K562 (cell line): ENCODE measurements around the gene CHCHD4. TPM values are rescaled to one million over a fixed set of nuclear protein-coding genes. Genes with fewer than 3 reads are reported as not detected.

Experiments used
- ATAC-seq: fragments of 200-7000 bp; cut with Tn5 transposase; 3 replicates; pipeline ENCODE4 v1.9.1; 2020; ENCODE audit warnings: moderate library complexity
- BruUV-seq: library from RNA; stranded (reverse); fragments of 400-500 nt; replicated peaks from 2 replicates; lab custom pipeline; 2021; lab: Mats Ljungman, UMichigan
- CTCF ChIA-PET: fragments of 300-600 bp; formaldehyde crosslinking; extraction: SDS; loops from one replicate; lab custom pipeline; 2021; ENCODE audit warnings: low intra/inter-chr PET ratio; lab: Yijun Ruan, JAX
- POLR2A ChIA-PET: fragments of 300-600, 350-650 bp; sonication (Branson Sonifier 250); formaldehyde crosslinking; extraction: SDS; loops from one replicate; lab custom pipeline; 2021; ENCODE audit warnings: antibody characterized with exemption, inconsistent platforms; lab: Yijun Ruan, JAX
- DNase-seq, 4 experiments: peaks; one replicate each; pipeline versions ENCODE4 v3.0.0 to v3.0.0-alpha.2; 2011 to 2018; ENCODE audit warnings: low spot score in 3 of 4, mixed read lengths in 3 of 4; ENCODE audit errors: extremely low read depth in 1 of 4
- FAIRE-seq: peaks from 2 replicates; lab custom pipeline; 2011; peaks lifted over from hg19 to GRCh38; lab: Jason Lieb, UNC
- H2AFZ ChIP-seq: 2 replicates; pipeline ENCODE4 v1.6.0; 2011; ENCODE audit warnings: low read depth, low read length, control low read depth, inconsistent platforms
- H3K27ac ChIP-seq: fragments of 200-600 bp; 3 replicates; pipeline ENCODE4 v1.8.0; 2011; ENCODE audit warnings: low read depth, mild to moderate bottlenecking, control low read depth, inconsistent platforms, low read length, moderate library complexity, mixed read lengths; ENCODE audit errors: extremely low read depth
- H3K27me3 ChIP-seq, 2 experiments: fragments of 300-600 bp in 1 of 2; 2 replicates in 1 of 2; 3 replicates in 1 of 2; pipeline versions ENCODE4 v1.6.0 to v1.8.0; 2011; ENCODE audit warnings: inconsistent platforms in 2 of 2, low read length in 2 of 2, mild to moderate bottlenecking in 1 of 2, mixed read lengths in 1 of 2, moderate library complexity in 1 of 2; ENCODE audit not compliant: control insufficient read depth in 2 of 2, insufficient read depth in 2 of 2
- H3K36me3 ChIP-seq: fragments of 300-600 bp; 3 replicates; pipeline ENCODE4 v1.8.0; 2011; ENCODE audit warnings: mild to moderate bottlenecking, low read length, inconsistent platforms; ENCODE audit not compliant: control insufficient read depth, insufficient read depth
- H3K4me1 ChIP-seq, 2 experiments: fragments of 200-600 bp in 1 of 2; replicated peaks in 1 of 2; 2 replicates in 1 of 2; 3 replicates in 1 of 2; pipeline versions ENCODE4 v1.5.1 to v1.8.0; 2011; ENCODE audit warnings: inconsistent platforms in 2 of 2, low read length in 2 of 2, mild to moderate bottlenecking in 1 of 2, mixed read lengths in 1 of 2, moderate library complexity in 1 of 2; ENCODE audit not compliant: control insufficient read depth in 2 of 2, insufficient read depth in 2 of 2
- H3K4me2 ChIP-seq: 2 replicates; pipeline ENCODE4 v1.6.1; 2011; ENCODE audit warnings: low read length, control low read depth, inconsistent platforms, mixed read lengths; ENCODE audit not compliant: insufficient read depth
- H3K4me3 ChIP-seq: fragments of 200-600 bp; sonication (generic), shearing (Covaris generic); 2 replicates; pipeline ENCODE4 v1.5.1; 2016; ENCODE audit warnings: control low read depth, inconsistent platforms
- H3K79me2 ChIP-seq: fragments of 200-600 bp; 3 replicates; pipeline ENCODE4 v1.8.0; 2011; ENCODE audit warnings: low read length, inconsistent platforms; ENCODE audit not compliant: control insufficient read depth, insufficient read depth
- H3K9ac ChIP-seq, 2 experiments: 2 replicates each; pipeline versions ENCODE4 v1.6.0 to v1.6.1; 2011; ENCODE audit warnings: low read depth in 2 of 2, low read length in 2 of 2, control low read depth in 1 of 2, inconsistent platforms in 1 of 2, mild to moderate bottlenecking in 1 of 2, mixed read lengths in 1 of 2; ENCODE audit not compliant: insufficient read depth in 1 of 2
- H3K9me1 ChIP-seq: one replicate; pipeline ENCODE4 v1.6.0; 2011; ENCODE audit warnings: inconsistent platforms, mild to moderate bottlenecking, low read length, moderate library complexity; ENCODE audit not compliant: control insufficient read depth, insufficient read depth
- H3K9me3 ChIP-seq: replicated peaks from 2 replicates; pipeline ENCODE4 v1.5.1; 2011; ENCODE audit warnings: low read depth, low read length, inconsistent platforms; ENCODE audit not compliant: control insufficient read depth, insufficient read depth
- H4K20me1 ChIP-seq: replicated peaks from 2 replicates; pipeline ENCODE4 v1.6.1; 2011; ENCODE audit warnings: low read length, inconsistent platforms, mixed read lengths; ENCODE audit not compliant: control insufficient read depth, insufficient read depth
- C11orf30 ChIP-seq: fragments of 450-650 bp; IDR thresholded peaks from 2 replicates; pipeline ENCODE4 v1.6.1; 2016; ENCODE audit warnings: low read depth, mild to moderate bottlenecking
- CBX5 ChIP-seq: IDR thresholded peaks from 2 replicates; pipeline ENCODE4 v1.6.1; 2014; ENCODE audit warnings: low read depth, borderline replicate concordance
- CEBPG ChIP-seq, 3 experiments: fragments of 200-800 bp in 1 of 3; sonication (Bioruptor generic) in 1 of 3; sonication (generic) in 1 of 3; formaldehyde crosslinking in 1 of 3; IDR thresholded peaks in 2 of 3; conservative IDR thresholded peaks in 1 of 3; 2 replicates each; pipeline versions ENCODE4 v1.6.1 to v1.8.0; 2016 to 2022; ENCODE audit warnings: missing compliant biosample characterization in 2 of 3, missing genetic modification characterization in 2 of 3, mild to moderate bottlenecking in 1 of 3, missing genetic modification reagents in 1 of 3
- CREB1 ChIP-seq, 2 experiments: sonication (generic) in 1 of 2; formaldehyde crosslinking in 1 of 2; IDR thresholded peaks; 2 replicates each; pipeline versions ENCODE4 v1.6.1 to v1.8.0; 2012 to 2022; ENCODE audit warnings: inconsistent platforms in 1 of 2, mild to moderate bottlenecking in 1 of 2, missing genetic modification reagents in 1 of 2, moderate library complexity in 1 of 2
- EZH2 ChIP-seq: IDR thresholded peaks from 2 replicates; pipeline ENCODE4 v1.6.1; 2012; ENCODE audit warnings: low read depth, mild to moderate bottlenecking, inconsistent platforms, low read length, borderline replicate concordance
- FIP1L1 ChIP-seq: fragments of 200-400 bp; formaldehyde crosslinking; IDR thresholded peaks from 2 replicates; pipeline ENCODE4 v1.6.1; 2018; ENCODE audit warnings: mild to moderate bottlenecking, low read depth, low read length; ENCODE audit not compliant: poor library complexity, severe bottlenecking
- GATAD2B ChIP-seq: fragments of 450-650 bp; IDR thresholded peaks from 2 replicates; pipeline ENCODE4 v1.6.1; 2017; ENCODE audit warnings: mild to moderate bottlenecking, borderline replicate concordance
- HMG20A ChIP-seq: fragments of 450-650 bp; formaldehyde crosslinking; conservative IDR thresholded peaks from 2 replicates; pipeline ENCODE4 v1.4.0; 2020; ENCODE audit warnings: mild to moderate bottlenecking, mixed read lengths
- HNRNPH1 ChIP-seq: fragments of 200-400 bp; formaldehyde crosslinking; optimal IDR thresholded peaks from 2 replicates; pipeline ENCODE3; 2017; ENCODE audit warnings: low read depth, mild to moderate bottlenecking, low read length, moderate library complexity
- KLF10 ChIP-seq: fragments of 250-450 bp; sonication (Bioruptor Pico); IDR thresholded peaks from 2 replicates; pipeline ENCODE4 v1.6.1; 2021; ENCODE audit warnings: matching md5 sums
- MTF1 ChIP-seq: fragments of 250-450 bp; sonication (Bioruptor Pico); IDR thresholded peaks from 2 replicates; pipeline ENCODE4 v1.9.0; 2021; ENCODE audit warnings: moderate library complexity, mild to moderate bottlenecking, inconsistent platforms, borderline replicate concordance
- NFIC ChIP-seq: fragments of 450-650 bp; IDR thresholded peaks from 2 replicates; pipeline ENCODE4 v1.6.1; 2017; ENCODE audit warnings: mild to moderate bottlenecking, inconsistent platforms
- NFIX ChIP-seq: fragments of 250-450 bp; sonication (Bioruptor Pico); IDR thresholded peaks from 2 replicates; pipeline ENCODE4 v1.4.0; 2020; ENCODE audit warnings: low read depth, mild to moderate bottlenecking, moderate library complexity
- NR1H2 ChIP-seq: sonication (generic); formaldehyde crosslinking; IDR thresholded peaks from 2 replicates; pipeline ENCODE4 v1.4.0; 2020; ENCODE audit warnings: mild to moderate bottlenecking, missing genetic modification reagents
- POLR2AphosphoS2 ChIP-seq: IDR thresholded peaks from 2 replicates; pipeline ENCODE4 v1.6.1; 2012; ENCODE audit warnings: low read length, improper control_type of control experiment
- POLR2AphosphoS5 ChIP-seq: IDR thresholded peaks from 2 replicates; pipeline ENCODE4 v1.6.1; 2011; ENCODE audit warnings: mild to moderate bottlenecking, low read depth, low read length, moderate library complexity; ENCODE audit not compliant: control insufficient read depth, insufficient read depth
- SMARCB1 ChIP-seq: IDR thresholded peaks from 2 replicates; pipeline ENCODE4 v1.6.1; 2011; ENCODE audit warnings: improper control_type of control experiment, low read depth; ENCODE audit not compliant: insufficient read length
- STAG1 ChIP-seq: sonication (generic); formaldehyde crosslinking; IDR thresholded peaks from 2 replicates; pipeline ENCODE4 v1.5.0; 2020; ENCODE audit warnings: missing genetic modification reagents, borderline replicate concordance
- TAF1 ChIP-seq: IDR thresholded peaks from 2 replicates; pipeline ENCODE4 v1.6.1; 2011; ENCODE audit warnings: mild to moderate bottlenecking, low read length, moderate library complexity; ENCODE audit not compliant: insufficient read depth, control insufficient read depth, severe bottlenecking; ENCODE audit errors: extremely low read depth
- U2AF1 ChIP-seq: fragments of 200-400 bp; formaldehyde crosslinking; optimal IDR thresholded peaks from 2 replicates; pipeline ENCODE3; 2017; ENCODE audit warnings: mild to moderate bottlenecking, low read depth, low read length, moderate library complexity
- ZKSCAN1 ChIP-seq: fragments of 150-350 bp; IDR thresholded peaks from 2 replicates; pipeline ENCODE4 v1.6.1; 2016; ENCODE audit warnings: low read depth, low read length
- ZNF76 ChIP-seq: fragments of 250-450 bp; sonication (Bioruptor Pico); IDR thresholded peaks from 2 replicates; pipeline ENCODE4 v1.4.0; 2020; ENCODE audit warnings: mild to moderate bottlenecking, moderate library complexity, borderline replicate concordance
- WGBS: fragments of 100-300 bp; shearing (Covaris generic); methylation state at CpG from one replicate; pipeline ENCODE4 v1.1.6; 2016; ENCODE audit warnings: low coverage, mixed read lengths; ENCODE audit not compliant: insufficient coverage; ENCODE audit errors: missing lambda C conversion rate; 5-methylcytosine and 5-hydroxymethylcytosine counted together
- in situ Hi-C: fragments of 300-500 bp; cut with MboI; formaldehyde crosslinking; loops from 4 replicates; pipeline ENCODE4 v1.15.0; 2018; ENCODE audit warnings: inconsistent platforms, mixed read lengths
- intact Hi-C: fragments of 100-400 bp; cut with micrococcal nuclease; formaldehyde crosslinking; loops from 2 replicates; pipeline ENCODE4 v1.14.2; 2022
- polyA plus RNA-seq, 8 experiments: library from polyadenylated mRNA; depleted of rRNA in 4 of 8; stranded (reverse) in 5 of 8; unstranded in 3 of 8; fragments of >200 nt; fragmentation: Nextera tagmentation in 2 of 8; fragmentation: Illumina TruSeq in 1 of 8; extraction: Ambion mirVana in 2 of 8; extraction: Trizol in 1 of 8; gene quantifications; 2 replicates each; pipeline versions ENCODE4 v1.2.1 to v1.2.3, GENCODE V29; 2011 to 2014; ENCODE audit warnings: inconsistent platforms in 1 of 8, missing spikeins in 1 of 8
- total RNA-seq, 7 experiments: library from RNA; depleted of rRNA in 6 of 7; stranded (reverse); fragments of >200 nt in 6 of 7; fragmentation: Illumina TruSeq in 2 of 7; extraction: Trizol in 2 of 7; gene quantifications; 2 replicates each; pipeline versions ENCODE4 v1.2.1 to v1.2.3, GENCODE V29; 2011 to 2021; ENCODE audit warnings: low replicate concordance in 1 of 7

The CHCHD4 gene
- total and polyA plus RNA-seq, 9 of the 15 experiments (the other 6 are each of a cell fraction or from before 2014, with no cell fraction given): 55.4 to 225 (median 77.2) TPM

GRCh38 chr3:14143271-14144225, 18.9 kb upstream of the CHCHD4 start:
- peaks cover 75% of the 10 kb centered on the region; the same call in 2 of the 3 replicates for H3K36me3 ChIP-seq
- H3K4me2 ChIP-seq: no peak overlapping the region
- H3K27me3 ChIP-seq: no peaks in the 10 kb centered on the region
- ATAC-seq: no peak
- no peak for DNase-seq
- no peaks in the 10 kb centered on the region for H4K20me1 ChIP-seq
- BruUV-seq: no TSS peak
- H3K9me3 ChIP-seq: no peaks in the 10 kb centered on the region
- intact Hi-C loops (no loop called here), in situ Hi-C loops (no loop called here)
- no peaks in the 10 kb centered on the region for H3K9me1 ChIP-seq
- POLR2A ChIA-PET: interaction anchor here (1.3 to 3.6 kb wide), 6 partner anchors 10 to 35 kb away, joined by 4 to 18 read pairs (median 10); partner anchors contain the start of genes CHCHD4, LSM3, TMEM43 and XPC
- no peaks in the 10 kb centered on the region for H3K79me2 ChIP-seq
- H2AFZ ChIP-seq: no peak overlapping the region
- peaks cover 13 to 14% of the 10 kb centered on the region in 2 experiments for H3K4me1 ChIP-seq
- 74% methylated on average over 7 of the region's 7 CpGs for WGBS
- H3K9ac ChIP-seq: 0 out of 4 replicates have a peak overlapping the region, but pooled peaks of 1 of the 2 experiments have one; percentile 15
- peak overlapping the region; percentile 67; the same call in 2 of the 3 replicates for H3K27ac ChIP-seq
- peak; percentile 32 for FAIRE-seq
- CTCF ChIA-PET: interaction anchor here (1.3 kb wide), 1 partner anchor 60 kb away, joined by 4 read pairs; no protein-coding TSS in a partner anchor
- H3K4me3 ChIP-seq: no peak overlapping the region
- TF ChIP-seq C11orf30: no peak
- TF ChIP-seq NFIC: no peak
- TF ChIP-seq CREB1 (IDR thresholded peaks at IDR 0.05): no peak
- 0 out of 2 replicates have a peak, but pooled peaks have one; percentile 24 for TF ChIP-seq CREB1 (CRISPR knock-in tag; IDR thresholded peaks at IDR 0.05)
- no peak for TF ChIP-seq SMARCB1
- TF ChIP-seq HNRNPH1: no peak
- no peak for TF ChIP-seq MTF1
- TF ChIP-seq HMG20A (CRISPR knock-in tag): no peak
- TF ChIP-seq ZNF76 (CRISPR knock-in tag): no peak
- no peak for TF ChIP-seq EZH2
- 0 out of 2 replicates have a peak, but pooled peaks have one; percentile 9 for TF ChIP-seq POLR2AphosphoS2
- no peak for TF ChIP-seq NR1H2
- no peak for TF ChIP-seq CBX5
- no peak for TF ChIP-seq NFIX (CRISPR knock-in tag)
- TF ChIP-seq STAG1: no peak
- no peak for TF ChIP-seq ZKSCAN1
- no peak for TF ChIP-seq U2AF1
- TF ChIP-seq FIP1L1: no peak
- no peak for TF ChIP-seq CEBPG (CRISPR knock-in tag; IDR thresholded peaks at IDR 0.05)
- TF ChIP-seq CEBPG (tag; conservative IDR thresholded peaks at IDR 0.05 in 1 of 2, IDR thresholded peaks at IDR 0.05 in 1 of 2): 0 out of 4 replicates have a peak, but pooled peaks have one; percentile 12 to 42
- TF ChIP-seq KLF10 (CRISPR knock-in tag): no peak
- no peak for TF ChIP-seq GATAD2B
- no peak for TF ChIP-seq TAF1
- no peak for TF ChIP-seq POLR2AphosphoS5
